Activated CD4-positive, alpha-beta T cell treated with anti-CD3 and anti-CD28 coated beads, Interleukin-2, amount 10 ng/mL, durations not matched to agents 24 days and 14 days (primary cell): ENCODE results near the gene ATP6V0E2. TPM values are rescaled to one million over a fixed set of nuclear protein-coding genes. Genes with fewer than 3 reads are reported as not detected.
"Not testable (repeated sequence)": the region's sequence is repeated elsewhere in the genome, so short reads cannot be mapped to it uniquely, and the experiment has no call there.

Experiments used
- DNase-seq: peaks from one replicate; pipeline ENCODE4 v3.0.0; 2022
- H3K27ac Mint-ChIP-seq: one replicate; pipeline ENCODE4 v1.8.0; 2022; ENCODE audit warnings: mild to moderate bottlenecking, mixed read lengths
- H3K27me3 Mint-ChIP-seq: one replicate; pipeline ENCODE4 v1.8.0; 2022; ENCODE audit warnings: mixed read lengths
- H3K36me3 Mint-ChIP-seq: one replicate; pipeline ENCODE4 v1.8.0; 2022; ENCODE audit warnings: low read depth, mild to moderate bottlenecking, mixed read lengths
- H3K4me1 Mint-ChIP-seq: one replicate; pipeline ENCODE4 v1.8.0; 2021; ENCODE audit warnings: mixed read lengths
- H3K4me3 Mint-ChIP-seq: one replicate; pipeline ENCODE4 v1.8.0; 2022; ENCODE audit warnings: mild to moderate bottlenecking, moderate library complexity, mixed read lengths
- H3K9me3 Mint-ChIP-seq: one replicate; pipeline ENCODE4 v1.8.0; 2021; ENCODE audit warnings: mixed read lengths
- intact Hi-C: fragments of 100-400 bp; cut with micrococcal nuclease; formaldehyde crosslinking; loops from one replicate; pipeline ENCODE4 v1.15.1; 2023
- total RNA-seq: library from RNA; stranded (reverse); gene quantifications from 2 replicates; pipeline ENCODE4 v1.2.3, GENCODE V29; 2022

ATP6V0E2 gene
- total RNA-seq, 1 donor from 2014 or later = 46.7 TPM

- H3K4me1 Mint-ChIP-seq = peaks cover 17% of the 10 kb centered on the region
- no peak overlapping the region for H3K4me3 Mint-ChIP-seq
- DNase-seq = no peak
- intact Hi-C loops = loop anchor here (2.0 to 10.0 kb wide), 2 partner anchors 162 to 394 kb away; no protein-coding TSS in a partner anchor
- H3K9me3 Mint-ChIP-seq = no peaks in the 10 kb centered on the region
- H3K36me3 Mint-ChIP-seq = peaks cover 3% of the 10 kb centered on the region
- H3K27ac Mint-ChIP-seq = no peak overlapping the region
- H3K27me3 Mint-ChIP-seq = no peaks in the 10 kb centered on the region
These were observed 8.7 kb downstream of the ATP6V0E2 start for GRCh38 chr7:149882248-149883047.

- Mint-ChIP-seq H3K36me3 (peaks cover 2% of the 10 kb centered on the region), H3K9me3 (no peaks in the 10 kb centered on the region), H3K27me3 (no peaks in the 10 kb centered on the region), H3K4me3 (no peak overlapping the region), H3K4me1 (peaks cover 11% of the 10 kb centered on the region), H3K27ac (no peak overlapping the region)
- no peak for DNase-seq
- intact Hi-C loops = loop anchor here (2.0 to 10.0 kb wide), 2 partner anchors 162 to 394 kb away; no protein-coding TSS in a partner anchor
These were observed 9.3 kb downstream of the ATP6V0E2 start for GRCh38 chr7:149883048-149883438.

GRCh38 chr7:149883452-149883861 lies 9.7 kb downstream of the ATP6V0E2 start:
- DNase-seq = peak; percentile 89
- Mint-ChIP-seq H3K9me3 (no peaks in the 10 kb centered on the region), H3K27me3 (no peaks in the 10 kb centered on the region), H3K27ac (no peak overlapping the region), H3K36me3 (peaks cover 2% of the 10 kb centered on the region), H3K4me3 (no peak overlapping the region), H3K4me1 (peaks cover 9% of the 10 kb centered on the region)
- intact Hi-C loops = loop anchor here (2.0 to 10.0 kb wide), 2 partner anchors 161 to 393 kb away; no protein-coding TSS in a partner anchor

- H3K4me1 Mint-ChIP-seq = peaks cover 7% of the 10 kb centered on the region
- H3K27ac Mint-ChIP-seq = no peak overlapping the region
- no peaks in the 10 kb centered on the region for H3K27me3 Mint-ChIP-seq
- intact Hi-C loops = loop anchor here (10.0 kb wide), 1 partner anchor 161 kb away; no protein-coding TSS in a partner anchor
- no peak for DNase-seq
- no peaks in the 10 kb centered on the region for H3K9me3 Mint-ChIP-seq
- H3K36me3 Mint-ChIP-seq = peaks cover 2% of the 10 kb centered on the region
- no peak overlapping the region for H3K4me3 Mint-ChIP-seq
These were observed 10.2 kb downstream of the ATP6V0E2 start for GRCh38 chr7:149884016-149884415.

- intact Hi-C loops = loop anchor here (10.0 kb wide), 1 partner anchor 160 kb away; no protein-coding TSS in a partner anchor
- Mint-ChIP-seq H3K4me1 (peaks cover 7% of the 10 kb centered on the region), H3K9me3 (no peaks in the 10 kb centered on the region), H3K27ac (no peak overlapping the region), H3K36me3 (no peaks in the 10 kb centered on the region), H3K4me3 (no peak overlapping the region), H3K27me3 (no peaks in the 10 kb centered on the region)
- no peak for DNase-seq
These were observed 10.8 kb downstream of the ATP6V0E2 start for GRCh38 chr7:149884541-149884940.

- peaks cover 7% of the 10 kb centered on the region for H3K4me1 Mint-ChIP-seq
- H3K27me3 Mint-ChIP-seq = no peaks in the 10 kb centered on the region
- H3K27ac Mint-ChIP-seq = no peak overlapping the region
- H3K36me3 Mint-ChIP-seq = no peaks in the 10 kb centered on the region
- no peaks in the 10 kb centered on the region for H3K9me3 Mint-ChIP-seq
- DNase-seq = no peak
- intact Hi-C loops = loop anchor here (10.0 kb wide), 1 partner anchor 159 kb away; no protein-coding TSS in a partner anchor
- no peak overlapping the region for H3K4me3 Mint-ChIP-seq
These were observed 11.6 kb downstream of the ATP6V0E2 start for GRCh38 chr7:149885191-149886017.

- intact Hi-C loops = loop anchor here (10.0 kb wide), 1 partner anchor 159 kb away; no protein-coding TSS in a partner anchor
- peaks cover 7% of the 10 kb centered on the region for H3K4me1 Mint-ChIP-seq
- H3K9me3 Mint-ChIP-seq = no peaks in the 10 kb centered on the region
- no peak for DNase-seq
- H3K36me3 Mint-ChIP-seq = no peaks in the 10 kb centered on the region
- H3K4me3 Mint-ChIP-seq = no peak overlapping the region
- no peaks in the 10 kb centered on the region for H3K27me3 Mint-ChIP-seq
- no peak overlapping the region for H3K27ac Mint-ChIP-seq
These were observed 12.2 kb downstream of the ATP6V0E2 start for GRCh38 chr7:149886018-149886415.

GRCh38 chr7:149887311-149887710 lies 13.5 kb downstream of the ATP6V0E2 start:
- H3K36me3 Mint-ChIP-seq = no peaks in the 10 kb centered on the region
- no peak for DNase-seq
- peaks cover 7% of the 10 kb centered on the region for H3K4me1 Mint-ChIP-seq
- intact Hi-C loops = loop anchor here (10.0 kb wide), 1 partner anchor 157 kb away; no protein-coding TSS in a partner anchor
- H3K9me3 Mint-ChIP-seq = no peaks in the 10 kb centered on the region
- no peak overlapping the region for H3K4me3 Mint-ChIP-seq
- no peak overlapping the region for H3K27ac Mint-ChIP-seq
- peaks cover 1% of the 10 kb centered on the region for H3K27me3 Mint-ChIP-seq

GRCh38 chr7:149890715-149891114 lies 16.9 kb downstream of the ATP6V0E2 start:
- H3K4me3 Mint-ChIP-seq, H3K4me1 Mint-ChIP-seq, DNase-seq, H3K9me3 Mint-ChIP-seq, H3K27me3 Mint-ChIP-seq, H3K27ac Mint-ChIP-seq, intact Hi-C loops, H3K36me3 Mint-ChIP-seq: not testable (repeated sequence)

- intact Hi-C loops, H3K4me3 Mint-ChIP-seq: not testable (repeated sequence)
These were observed 21.2 kb downstream of the ATP6V0E2 start for GRCh38 chr7:149894957-149895356.

GRCh38 chr7:149907776-149908376 lies 34.1 kb downstream of the ATP6V0E2 start:
- H3K4me3 Mint-ChIP-seq, H3K36me3 Mint-ChIP-seq, H3K27me3 Mint-ChIP-seq, H3K4me1 Mint-ChIP-seq, DNase-seq, H3K9me3 Mint-ChIP-seq, H3K27ac Mint-ChIP-seq, intact Hi-C loops: not testable (repeated sequence)

More at GRCh38 chr7:149894957-149895356, 21.2 kb downstream of the ATP6V0E2 start:
- DNase-seq, H3K27me3 Mint-ChIP-seq, H3K9me3 Mint-ChIP-seq, H3K4me1 Mint-ChIP-seq, H3K27ac Mint-ChIP-seq, H3K36me3 Mint-ChIP-seq: not testable (repeated sequence)

GRCh38 chr7:149910219-149910618 lies 36.5 kb downstream of the ATP6V0E2 start:
- intact Hi-C loops, H3K4me3 Mint-ChIP-seq: not testable (repeated sequence)

GRCh38 chr7:149912126-149912525 lies 38.4 kb downstream of the ATP6V0E2 start:
- H3K4me3 Mint-ChIP-seq, H3K27ac Mint-ChIP-seq, intact Hi-C loops, H3K9me3 Mint-ChIP-seq, DNase-seq, H3K36me3 Mint-ChIP-seq, H3K4me1 Mint-ChIP-seq, H3K27me3 Mint-ChIP-seq: not testable (repeated sequence)

More at GRCh38 chr7:149910219-149910618, 36.5 kb downstream of the ATP6V0E2 start:
- not testable (repeated sequence) for H3K36me3 Mint-ChIP-seq, H3K9me3 Mint-ChIP-seq, H3K4me1 Mint-ChIP-seq, DNase-seq, H3K27me3 Mint-ChIP-seq, H3K27ac Mint-ChIP-seq
